SIG-M5 treated with dmso at 0.1 percent for 504 hours (cell line): ENCODE results near the gene ACTG2.

Source experiments
- DNase-seq: peaks from one replicate; lab custom pipeline; 2025; ENCODE audit not compliant: unreplicated experiment; lab: John Stamatoyannopoulos, UW

The ACTG2 gene

DNA sequence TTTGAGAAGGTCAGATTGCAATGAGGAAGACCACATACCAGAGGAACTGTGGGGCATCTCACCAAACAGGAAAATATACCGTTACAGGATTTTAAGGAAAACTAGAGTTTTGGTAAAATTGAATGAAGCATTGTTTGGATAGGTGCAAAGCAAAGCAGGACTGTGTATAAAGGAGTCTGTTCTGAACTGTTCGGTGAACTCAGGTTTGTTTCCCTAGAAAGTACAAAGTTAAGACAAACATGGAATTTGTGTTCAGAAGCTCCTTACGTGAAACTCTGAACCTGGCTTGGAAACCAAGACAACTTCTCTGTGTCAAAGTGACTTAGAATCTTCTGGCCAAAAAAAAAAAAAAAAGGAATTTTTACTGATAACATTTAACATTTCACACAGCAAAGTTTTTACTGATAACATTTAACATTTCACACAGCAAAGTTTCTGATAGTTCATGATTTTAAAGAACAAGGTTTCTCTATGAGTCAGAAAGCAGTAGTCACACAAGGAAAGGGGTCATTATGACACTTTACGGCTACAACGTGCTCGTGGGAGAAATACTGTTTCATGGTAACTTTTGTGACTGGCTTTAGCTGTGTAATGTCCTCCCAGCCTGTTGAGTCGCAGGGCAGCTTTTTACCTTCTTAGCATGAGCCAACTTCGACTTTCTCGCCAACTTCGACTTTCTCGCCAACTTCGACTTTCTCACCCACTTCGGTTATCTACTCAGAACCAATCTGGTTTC lies 70.7 kb downstream of the ACTG2 start:
- DNase-seq: no peak

DNA sequence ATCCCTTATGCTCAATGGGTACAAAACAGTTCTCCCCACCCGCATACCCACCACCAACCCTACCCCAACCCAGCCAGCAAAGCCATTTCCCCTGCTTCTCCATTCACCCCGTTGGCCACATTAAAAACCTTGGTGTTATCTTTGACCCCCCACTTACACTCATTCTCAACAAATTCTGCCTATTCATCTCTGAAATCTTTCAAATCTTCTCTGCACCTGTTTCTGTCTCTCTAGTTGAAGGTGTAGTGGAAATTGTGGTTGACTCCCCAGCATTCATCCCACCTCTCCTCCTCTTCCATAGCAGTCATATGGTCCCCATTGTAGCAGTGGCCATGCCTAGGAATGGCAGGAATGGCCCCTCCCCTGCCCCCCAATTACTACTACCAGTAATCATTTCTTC lies 71.4 kb downstream of the ACTG2 start:
- no peak for DNase-seq

DNA sequence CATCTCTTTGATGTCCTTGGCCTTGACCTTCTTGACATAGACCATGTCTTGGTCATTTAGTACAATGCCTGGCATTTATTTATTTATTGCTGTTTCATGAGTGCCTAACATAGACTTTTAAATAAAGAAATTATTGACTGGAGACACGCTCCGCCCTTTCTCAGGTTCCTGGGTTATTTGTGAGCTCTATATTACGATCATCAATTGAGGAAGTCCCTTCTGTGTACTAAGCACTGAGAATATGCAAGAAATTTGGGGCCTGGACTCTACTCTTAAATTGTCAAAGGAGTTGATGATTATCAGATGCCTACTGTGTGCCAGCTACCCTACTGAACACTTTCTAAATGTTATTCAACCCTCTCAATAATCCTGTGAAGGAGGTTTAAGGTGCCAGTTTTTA lies 72.2 kb downstream of the ACTG2 start:
- DNase-seq: no peak

DNA sequence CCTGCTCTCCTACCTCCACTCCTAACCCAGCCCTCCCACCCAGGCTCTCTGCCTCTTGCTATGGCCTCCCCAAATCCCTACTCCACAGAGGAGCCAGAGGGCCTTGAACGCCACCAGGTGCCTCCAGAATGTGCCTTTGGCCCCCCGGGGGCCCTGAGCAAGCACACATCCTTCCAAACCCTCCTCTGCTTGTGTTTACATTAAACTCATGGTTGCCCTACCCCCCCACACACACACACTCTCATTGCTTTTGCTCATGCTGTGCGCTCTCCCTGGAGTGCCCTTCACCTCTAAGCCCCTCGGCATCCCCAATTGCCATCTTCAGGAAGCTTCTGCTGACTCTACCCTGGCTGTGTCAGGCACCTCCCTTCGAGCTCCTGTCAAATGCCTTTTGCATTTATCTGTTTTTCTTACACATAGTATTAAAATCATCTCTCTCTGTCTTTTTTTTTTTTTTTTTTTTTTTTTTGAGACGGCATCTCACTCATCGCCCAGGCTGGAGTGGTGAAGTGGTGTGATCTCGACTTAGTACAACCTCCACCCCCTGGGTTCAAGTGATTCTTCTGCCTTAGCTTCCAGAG lies 75.6 kb downstream of the ACTG2 start:
- no peak for DNase-seq

DNA sequence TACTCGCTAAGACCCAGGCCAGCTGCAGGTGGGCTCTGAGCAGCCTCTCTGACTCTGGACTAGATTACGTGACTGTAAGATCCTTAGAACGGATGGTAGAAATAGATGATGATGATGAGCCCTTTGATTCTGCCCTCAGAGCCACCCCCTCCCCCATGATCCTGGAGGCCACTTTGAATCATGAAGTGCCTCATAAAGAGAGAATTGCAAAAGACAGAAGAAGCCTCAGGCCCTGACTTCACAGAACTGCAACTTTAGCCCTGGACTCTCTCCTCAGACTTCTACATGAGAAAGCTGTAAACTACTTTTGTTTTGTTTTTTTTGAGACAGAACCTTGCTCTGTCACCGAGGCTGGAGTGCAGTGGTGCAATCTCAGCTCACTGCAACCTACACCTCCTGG lies 76.5 kb downstream of the ACTG2 start:
- DNase-seq: peak; percentile 37
